HuH-7 (cell line): Measurements from ENCODE around the gene SLC41A1.
"Not testable (repeated sequence)": the region's sequence is repeated elsewhere in the genome, so short reads cannot be mapped to it uniquely, and the experiment has no call there.

Experiments
- DNase-seq: peaks from one replicate; pipeline ENCODE4 v3.0.0; 2011; ENCODE audit warnings: low spot score

The SLC41A1 gene

DNA sequence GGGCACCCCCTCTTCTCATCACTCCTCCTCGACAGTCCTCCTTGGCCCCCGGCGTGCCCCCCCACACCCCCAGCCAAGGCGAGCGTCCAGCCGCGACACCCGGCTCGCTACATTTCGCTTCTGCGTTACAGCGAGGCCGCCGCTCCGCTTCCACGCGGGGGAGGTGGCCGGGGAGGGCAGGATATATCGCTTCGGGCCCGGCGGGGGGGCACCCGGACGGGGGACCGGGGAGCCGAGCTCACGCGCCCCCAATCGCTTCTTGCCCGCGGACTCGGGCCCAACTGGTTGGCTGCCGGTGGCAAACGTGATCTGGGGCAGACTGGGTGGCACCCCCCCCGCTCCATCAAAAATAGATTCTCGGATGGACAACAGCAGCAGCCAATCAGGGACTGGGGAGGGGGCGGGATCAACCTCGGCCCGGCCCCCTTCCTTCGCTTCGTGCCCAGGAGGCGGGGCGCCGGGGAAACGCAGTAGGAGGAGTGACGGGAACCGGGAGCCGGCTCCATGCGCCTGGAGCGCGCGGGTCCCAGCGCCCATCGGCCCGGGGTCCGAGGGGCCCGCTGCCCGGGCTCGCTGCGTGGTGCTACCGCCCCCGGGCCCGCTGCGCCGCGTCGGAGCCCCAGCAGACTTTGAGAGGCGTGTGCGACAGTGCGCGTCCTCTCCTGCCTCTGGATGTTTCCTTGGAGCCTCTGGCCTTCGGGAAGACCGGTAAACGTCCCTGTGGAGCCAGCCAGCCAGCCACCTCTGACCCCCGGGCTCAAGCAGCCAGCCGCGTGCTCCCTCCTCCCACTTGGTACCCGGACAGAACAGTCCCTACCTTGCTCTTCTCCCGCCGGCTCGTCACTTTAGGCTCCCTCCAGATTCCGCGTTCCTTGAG, at the start of gene SLC41A1:
Gene SLC41A1 (minus strand): TSS at position 321 of the 877 bp plus-strand sequence. CDS start 2,757 bp downstream, outside the sequence.
- peak; percentile 93 for DNase-seq

DNA sequence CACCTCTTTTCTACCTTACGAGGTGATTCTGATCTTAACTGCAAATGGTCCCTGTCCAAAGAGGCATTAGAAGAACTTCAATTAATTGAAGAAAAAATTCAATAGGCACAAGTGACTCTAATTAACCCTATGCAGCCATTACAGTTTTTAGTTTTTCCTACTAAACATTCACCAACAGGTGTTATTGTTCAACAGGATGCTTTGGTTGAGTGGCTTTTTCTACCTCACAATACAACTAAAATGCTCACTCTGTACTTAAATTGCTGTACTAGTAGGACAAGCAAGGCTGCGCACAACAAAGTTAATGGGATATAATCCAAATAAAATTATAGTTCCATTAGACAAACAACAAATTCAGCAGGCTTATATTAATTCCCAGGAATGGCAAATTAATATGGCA, 48.5 kb upstream of the SLC41A1 start:
- no peak for DNase-seq

DNA sequence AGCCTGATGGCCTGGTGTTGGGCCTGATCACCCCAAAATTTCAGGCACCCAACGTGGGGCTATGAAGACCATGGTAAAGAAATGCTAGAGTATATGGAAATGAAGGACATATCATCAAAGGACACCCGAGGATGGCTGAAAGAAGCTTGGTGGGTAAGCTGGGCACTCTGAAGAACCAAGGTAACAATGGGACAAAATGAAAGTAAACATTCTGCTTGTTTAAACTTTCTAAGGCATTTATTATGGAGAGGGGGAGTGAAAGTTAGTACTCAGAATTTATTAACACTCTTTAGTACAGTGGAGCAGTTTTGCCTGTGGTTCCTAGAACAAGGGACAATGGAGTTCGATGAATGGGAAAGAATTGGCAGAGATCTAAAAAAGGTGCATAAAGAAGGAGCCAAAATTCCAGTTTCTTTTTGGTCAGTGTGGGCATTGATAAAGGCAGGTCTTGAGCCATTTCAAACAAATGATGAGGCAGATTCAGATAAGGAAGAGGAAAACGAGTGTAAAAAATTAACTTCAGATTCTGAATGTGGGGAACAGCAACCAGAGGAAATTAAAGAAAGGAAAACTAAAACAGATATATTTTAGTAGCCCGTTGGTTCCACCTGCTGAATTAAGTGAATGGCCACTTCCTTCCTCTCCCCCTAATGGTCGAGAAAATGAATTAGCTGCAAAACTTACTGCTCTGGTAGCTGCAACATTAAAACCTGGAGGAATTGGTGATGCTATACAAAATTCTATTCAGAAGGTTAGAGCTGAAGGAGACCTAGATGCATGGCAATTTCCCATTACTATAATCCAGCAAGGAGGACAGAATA, 45.4 kb upstream of the SLC41A1 start:
- no peak for DNase-seq

DNA sequence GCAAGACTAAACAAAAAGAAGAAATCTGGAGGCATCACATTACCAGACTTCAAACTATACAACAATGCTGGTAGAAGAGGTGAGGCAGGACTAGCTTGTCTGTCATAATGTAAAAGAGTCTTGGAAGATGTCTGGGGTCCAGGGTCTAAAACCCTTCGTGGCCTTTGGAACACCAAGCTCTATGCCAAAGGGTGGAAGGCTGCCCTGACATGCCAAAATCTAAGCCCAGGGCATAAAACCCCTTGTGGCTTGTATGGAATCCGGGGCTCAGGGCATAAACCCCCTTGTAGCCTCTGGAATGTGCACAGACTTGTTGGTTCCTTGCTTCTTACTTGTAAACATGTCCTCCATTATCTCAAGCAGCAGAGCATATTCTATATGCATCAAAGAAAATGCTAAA, 44.5 kb upstream of the SLC41A1 start:
- DNase-seq = not testable (repeated sequence)

DNA sequence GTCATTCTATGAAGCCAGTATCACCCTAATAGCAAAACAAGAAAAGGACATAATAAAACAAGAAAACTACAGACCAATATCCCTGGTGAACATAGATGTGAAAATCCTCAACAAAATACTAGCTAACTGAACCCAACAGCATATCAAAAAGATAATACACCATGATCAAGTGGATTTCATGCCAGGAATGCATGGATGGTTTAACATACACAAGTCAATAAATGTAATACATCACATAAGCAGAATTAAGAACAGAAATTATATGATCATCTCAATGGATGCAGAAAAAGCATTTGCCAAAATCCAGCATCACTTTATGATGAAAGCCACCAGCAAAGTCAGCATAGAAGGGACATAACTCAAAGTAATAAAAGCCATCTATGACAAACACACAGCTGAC, 43.4 kb upstream of the SLC41A1 start:
- no peak for DNase-seq

DNA sequence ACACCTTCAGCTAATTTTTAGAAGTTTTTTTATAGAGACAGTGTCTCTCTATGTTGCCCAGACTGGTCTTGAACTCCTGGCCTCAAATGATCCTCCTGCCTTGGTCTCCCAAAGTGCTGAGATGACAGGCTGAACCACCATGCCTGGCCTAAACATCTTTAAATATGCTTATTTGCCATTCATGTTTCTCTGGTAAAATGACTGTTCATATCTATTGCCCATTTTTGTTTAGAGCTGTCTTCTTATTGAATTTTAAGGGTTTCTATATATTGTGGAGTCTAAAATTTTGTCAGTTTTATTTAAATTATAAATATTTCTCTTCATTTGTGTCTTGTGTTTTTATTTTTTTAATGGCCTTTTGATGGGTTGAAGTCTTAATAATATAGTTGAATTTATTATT, 40.0 kb upstream of the SLC41A1 start:
- no peak for DNase-seq

DNA sequence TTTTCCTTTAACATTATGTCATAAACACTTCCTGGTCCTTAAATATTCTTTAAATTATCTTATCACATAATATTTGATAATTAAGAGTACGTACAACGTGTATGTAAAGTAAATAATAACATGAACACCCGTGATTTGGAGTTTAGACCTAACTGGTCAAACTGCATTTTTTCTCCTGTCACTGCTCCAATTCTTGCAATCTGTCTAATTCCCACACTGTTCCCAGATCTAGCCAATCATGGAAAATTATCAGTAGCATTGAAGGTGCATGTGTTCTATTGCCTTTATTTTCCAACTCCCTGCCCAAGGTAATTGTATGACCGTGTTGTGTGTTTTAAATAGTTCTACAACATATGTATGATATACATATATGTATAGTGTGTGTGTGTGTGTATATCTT, 39.0 kb upstream of the SLC41A1 start:
- DNase-seq = no peak

DNA sequence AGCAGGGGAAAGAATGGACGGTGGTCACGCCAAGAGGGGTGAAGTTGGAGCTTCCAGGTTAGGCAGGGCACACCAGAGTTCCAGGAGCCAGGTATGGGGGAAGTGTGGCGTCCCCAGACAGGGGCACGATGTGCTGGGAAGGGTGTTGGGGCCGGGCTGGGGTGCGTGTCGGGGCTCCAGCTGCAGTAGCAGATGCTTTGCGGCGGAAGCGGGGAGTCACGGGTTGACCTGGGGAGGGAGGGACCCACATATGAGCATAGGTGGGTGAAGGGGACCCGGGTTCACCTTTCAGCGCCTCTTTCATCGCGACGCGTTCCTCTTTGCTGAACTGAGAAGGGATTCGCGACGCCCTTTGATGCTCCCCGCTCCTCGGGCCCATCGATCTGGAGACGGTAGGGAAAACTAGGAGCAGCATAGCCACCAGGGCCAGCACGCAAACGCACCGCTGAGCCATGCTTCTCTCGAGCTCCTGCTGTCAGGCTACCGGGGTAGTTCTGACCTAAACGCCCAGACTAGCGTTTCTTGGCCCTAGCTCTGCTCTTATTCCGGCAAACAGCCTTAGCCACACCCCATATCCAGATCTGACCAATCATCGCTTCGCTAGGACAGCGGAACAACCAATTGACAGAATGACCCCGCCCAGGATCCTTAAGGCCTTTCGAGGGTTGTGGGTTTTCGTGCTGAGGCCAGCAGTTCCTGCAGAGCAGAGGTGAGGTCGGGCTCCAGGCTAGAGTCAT, 36.8 kb upstream of the SLC41A1 start, which contains the start of gene PM20D1:
Gene PM20D1 (minus strand): TSS at position 514 of the 737 bp plus-strand sequence. CDS start 60 bp downstream, at position 454.
- no peak for DNase-seq

DNA sequence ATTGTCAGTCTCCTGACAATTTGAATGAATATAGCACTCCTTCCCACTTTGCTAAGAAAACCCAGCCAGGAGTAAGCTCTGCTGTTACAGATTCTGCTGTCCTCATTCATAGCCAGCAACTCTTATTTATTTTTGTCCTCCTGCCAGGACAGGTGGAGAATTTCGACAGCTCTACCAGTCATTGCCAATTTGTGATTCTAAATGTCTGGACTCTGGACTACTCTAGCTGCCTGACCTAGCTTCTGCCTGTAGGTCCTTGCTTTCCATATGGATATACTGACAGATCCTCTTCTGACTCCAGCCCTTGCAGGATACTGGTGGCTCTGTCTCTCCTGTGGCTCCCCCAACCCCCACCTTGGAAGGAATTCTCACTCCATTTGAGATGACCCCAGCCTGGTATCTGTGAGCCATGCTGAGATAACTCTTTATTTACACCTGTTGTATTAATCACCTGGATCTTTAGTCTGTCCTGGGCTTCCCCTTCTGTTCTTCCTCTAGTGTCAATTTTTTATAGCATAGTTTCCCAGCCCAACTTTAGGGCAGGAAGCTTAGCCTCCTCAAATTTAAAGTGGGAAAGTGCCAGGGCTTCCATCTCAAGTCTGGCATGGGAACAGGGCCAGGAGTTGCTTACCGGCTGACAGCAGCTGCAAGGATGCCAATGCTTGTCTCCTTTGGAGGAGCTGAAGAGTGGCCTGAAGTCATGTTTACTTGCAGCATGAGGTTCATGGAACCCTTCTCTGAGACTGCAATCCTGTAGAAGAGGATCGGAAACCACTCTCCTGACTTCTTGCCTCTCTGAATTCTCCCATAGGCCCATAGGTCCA, 30.2 kb upstream of the SLC41A1 start:
- no peak for DNase-seq

DNA sequence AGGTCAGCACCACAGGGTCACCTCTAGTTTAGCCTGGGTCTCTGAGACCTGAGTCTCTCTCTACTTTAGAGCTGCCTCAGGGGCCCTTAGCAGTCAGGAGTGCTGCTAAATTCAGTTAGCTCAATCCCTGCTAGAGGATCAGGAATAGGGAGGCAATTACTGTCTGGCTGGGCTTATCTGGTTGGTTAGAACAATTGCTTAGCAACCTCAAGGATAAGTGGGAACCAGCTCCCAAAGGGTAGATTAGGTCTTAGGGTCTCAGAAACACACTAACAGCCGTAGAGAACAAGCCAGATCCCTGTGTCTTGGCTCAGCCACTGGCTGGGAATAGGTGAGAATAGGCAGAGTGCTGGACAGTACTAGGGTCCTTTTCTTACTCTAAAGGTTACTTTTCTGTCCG, 29.2 kb upstream of the SLC41A1 start:
- no peak for DNase-seq

DNA sequence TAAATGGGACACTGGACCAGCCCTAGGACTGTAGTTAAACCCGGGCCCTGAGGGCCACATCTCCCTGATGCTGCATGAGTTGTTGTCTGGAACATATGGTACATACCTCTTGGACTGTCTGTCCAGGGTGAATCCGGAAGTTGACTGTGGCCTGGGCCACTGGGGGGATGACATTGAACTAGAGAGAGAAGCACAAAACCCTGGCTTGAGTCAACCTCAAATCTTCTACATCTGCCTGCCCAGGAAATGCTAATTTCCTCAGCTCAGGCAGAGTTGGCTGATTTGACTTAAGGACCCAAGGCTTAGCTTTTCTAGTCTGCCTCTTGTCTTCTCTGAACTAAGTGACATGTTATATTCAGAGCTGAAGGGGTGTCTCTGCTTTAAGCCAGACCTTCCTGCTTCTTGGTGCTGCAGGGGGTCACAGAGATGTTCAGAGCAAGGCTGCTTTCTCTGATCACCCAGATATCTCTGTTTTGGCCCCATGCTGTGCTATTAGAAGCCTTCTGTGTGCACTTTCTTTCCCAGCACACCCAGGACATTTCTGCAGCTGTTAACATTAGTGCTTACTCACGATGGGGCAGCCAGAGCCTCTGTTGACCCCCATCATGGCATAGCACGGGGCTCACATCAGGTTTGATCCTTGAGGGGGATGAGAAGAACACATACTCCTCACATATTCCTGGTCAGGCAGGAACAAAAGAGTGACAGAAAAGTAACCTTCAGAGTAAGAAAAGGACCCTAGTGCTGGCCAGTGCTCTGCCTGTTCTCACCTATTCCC, 27.3 kb upstream of the SLC41A1 start:
- DNase-seq = no peak

DNA sequence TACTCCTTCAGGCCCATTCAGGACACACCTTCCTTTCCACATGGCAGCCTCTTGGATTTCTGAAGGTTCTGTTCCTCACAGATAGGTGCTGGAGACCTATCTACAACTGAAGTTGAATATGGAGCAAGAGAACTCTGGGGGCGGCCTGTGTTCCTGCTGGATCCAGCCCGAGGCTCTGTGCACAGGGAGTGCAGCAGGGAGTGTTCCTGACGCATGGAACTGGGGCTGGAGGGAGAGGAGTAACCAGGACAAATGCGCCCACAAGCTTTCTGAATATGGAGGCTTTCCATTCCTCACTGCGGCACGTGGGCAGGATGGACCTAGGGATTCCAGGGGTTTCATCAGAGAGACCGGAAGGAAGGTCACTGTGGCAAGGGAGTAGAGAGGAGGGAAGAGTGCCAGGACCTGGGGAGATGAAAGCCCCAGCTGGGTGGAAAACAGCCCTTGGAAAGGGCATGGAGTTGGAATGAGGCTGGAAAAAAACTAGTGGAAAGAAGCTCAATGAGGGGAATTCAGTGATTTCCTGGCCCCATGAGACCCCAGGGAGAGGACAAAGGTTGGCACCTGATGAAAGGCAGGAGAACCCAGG, 24.5 kb upstream of the SLC41A1 start:
- no peak for DNase-seq

DNA sequence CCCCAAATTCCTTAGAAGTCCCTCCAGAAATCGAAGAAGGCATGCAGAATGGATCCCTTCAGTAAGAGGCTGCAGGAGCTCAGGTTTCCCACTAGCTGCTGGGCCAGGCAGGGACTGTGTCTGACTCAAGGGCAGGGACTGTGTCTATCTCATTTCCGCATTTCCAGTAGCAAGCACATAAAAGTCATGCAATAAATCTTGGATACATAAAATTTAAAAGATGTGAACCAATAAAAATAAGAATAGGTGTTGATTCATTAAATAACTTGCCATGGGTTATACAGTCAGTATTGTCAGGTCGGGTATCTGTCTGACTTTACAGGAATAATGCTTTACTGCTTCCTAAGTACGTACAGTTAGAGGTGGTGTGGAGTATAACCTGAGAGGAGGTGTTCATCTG, 21.8 kb upstream of the SLC41A1 start:
- DNase-seq = no peak

DNA sequence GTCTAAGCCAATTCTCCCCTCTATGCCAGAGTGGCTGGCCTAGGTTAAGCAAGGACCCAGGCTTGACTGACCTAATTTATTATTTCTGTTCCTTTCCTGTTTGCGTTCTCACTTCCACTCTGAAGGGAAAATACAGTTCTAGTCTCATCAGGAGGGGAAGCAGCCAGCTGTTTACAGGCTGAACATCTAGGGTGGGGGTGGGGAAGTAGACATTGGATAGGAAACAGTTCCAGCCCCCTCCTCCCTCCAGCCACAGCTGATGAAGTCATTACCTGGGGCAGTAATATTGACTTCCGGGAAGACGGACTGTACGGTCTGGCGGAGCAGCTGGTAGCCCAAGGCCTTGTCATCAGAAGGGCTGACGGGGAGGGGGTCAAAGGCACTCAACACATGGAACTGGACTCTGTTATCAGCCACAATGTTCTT, 19.3 kb upstream of the SLC41A1 start:
- no peak for DNase-seq

DNA sequence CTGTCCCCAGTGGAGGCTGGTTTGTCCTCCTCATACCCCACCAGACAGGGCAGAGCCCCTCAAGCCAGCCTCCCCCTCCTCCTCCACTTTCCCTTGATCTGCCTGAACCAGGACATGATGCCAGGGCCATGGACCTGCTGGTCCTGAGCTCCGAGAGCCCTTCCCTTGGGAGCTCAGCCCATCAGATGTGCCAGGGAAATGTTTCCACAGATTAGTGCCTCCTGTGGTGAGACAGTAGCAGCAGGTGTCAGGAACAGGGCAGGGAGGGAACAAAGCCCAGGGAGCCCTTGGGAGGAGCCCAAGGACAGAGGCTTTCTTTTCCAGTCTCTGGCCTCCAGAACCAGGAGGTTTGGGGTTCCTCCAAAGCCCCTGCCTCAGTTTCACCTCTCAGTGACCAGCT, 14.6 kb upstream of the SLC41A1 start:
- DNase-seq = no peak

DNA sequence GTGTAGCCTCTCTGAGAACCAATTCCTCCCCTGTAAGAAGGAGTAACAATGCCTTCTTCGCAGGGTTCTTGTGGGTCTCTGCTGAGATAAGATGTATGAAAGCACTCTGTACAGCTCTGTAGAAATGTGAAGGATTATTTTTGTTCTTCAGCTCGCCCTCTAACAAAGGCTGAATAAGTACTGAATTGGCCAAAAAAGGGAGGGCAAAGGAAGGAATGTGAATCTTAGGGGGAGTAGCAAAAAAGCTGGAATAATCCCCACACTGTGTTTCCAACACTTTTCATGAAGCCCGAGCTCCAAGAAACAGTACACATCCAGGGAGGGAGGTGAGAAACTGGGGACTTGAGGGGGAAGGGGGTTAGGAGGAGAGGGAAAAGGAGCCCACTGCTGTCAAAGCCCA, 14.0 kb upstream of the SLC41A1 start:
- DNase-seq = no peak

DNA sequence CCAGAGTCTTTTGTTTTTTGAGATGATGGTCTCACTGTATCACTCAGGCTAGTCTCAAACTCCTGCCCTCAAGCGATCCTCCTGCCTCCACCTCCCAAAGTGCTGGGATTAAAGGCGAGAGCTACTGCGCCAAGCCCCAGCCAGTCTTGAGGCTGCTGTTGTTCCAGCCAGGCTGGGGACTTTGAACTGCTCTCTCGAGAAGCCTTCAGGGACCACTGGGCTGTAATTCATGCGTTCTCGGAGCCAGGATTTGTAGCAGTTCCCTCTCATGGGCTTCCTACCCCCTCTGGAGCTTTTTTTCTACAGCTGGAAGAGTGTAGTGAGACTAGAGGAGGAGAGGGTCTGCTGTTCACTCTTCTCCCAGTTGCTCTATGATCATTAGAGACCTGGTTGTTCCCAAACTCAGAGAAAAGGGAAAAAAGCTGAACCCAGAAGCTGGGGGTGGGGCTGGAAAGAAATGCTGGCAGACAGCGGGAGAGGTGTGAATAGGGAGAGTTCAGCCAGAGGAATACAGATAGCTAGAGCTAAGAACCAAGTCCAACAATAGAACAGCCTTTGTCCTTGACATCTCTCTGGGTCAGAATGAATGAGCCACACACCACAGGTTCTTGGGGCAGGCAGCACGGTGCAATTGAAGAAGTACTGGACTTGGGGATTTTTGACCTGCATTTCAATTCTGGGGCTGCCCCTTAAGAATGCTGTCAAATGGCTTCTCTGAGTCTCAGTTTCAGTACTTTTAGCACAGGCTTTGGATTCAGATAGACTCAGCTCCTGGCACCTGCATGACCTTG, 13.2 kb upstream of the SLC41A1 start:
- no peak for DNase-seq

DNA sequence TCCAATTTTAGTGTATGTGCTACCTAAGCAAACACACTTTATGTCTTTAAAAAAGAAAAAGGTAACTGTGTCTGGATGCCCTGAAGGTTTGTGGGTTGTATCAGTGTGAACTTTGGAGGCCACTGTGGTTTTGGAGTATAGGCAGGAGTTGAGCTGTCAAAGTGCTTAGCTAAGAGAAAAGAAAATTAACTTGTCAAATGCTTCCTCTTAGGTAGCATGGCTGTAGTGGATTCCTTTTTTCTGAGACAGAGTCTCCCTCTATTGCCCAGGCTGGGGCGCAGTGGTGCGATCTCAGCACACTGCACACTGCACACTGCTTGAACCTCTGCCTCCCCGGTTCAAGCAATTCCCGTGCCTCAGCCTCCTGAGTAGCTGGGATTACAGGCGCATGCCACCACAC, 11.2 kb upstream of the SLC41A1 start:
- DNase-seq = no peak

DNA sequence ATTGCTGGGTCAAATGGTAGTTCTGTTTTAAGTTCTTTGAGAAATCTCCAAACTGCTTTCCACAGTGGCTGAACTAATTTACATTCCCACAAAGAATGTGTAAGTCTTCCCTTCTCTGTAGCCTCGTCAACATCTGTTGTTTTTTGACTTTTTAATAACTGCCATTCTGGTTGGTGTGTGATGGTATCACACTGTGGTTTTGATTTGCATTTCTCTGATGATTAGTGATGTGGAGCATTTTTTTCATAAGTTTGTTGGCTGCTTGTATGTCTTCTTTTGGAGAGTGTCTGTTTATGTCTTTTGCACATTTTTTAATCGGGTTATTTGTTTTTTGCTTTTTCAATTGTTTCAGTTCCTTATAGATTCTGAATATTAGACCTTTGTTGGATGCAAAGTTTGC, 10.3 kb upstream of the SLC41A1 start:
- DNase-seq = not testable (repeated sequence)
